ENCODE results near the gene SEPTIN1.

SEPTIN1 gene

GRCh38 chr16:30418350-30419181 is 36.2 kb upstream of the SEPTIN1 start:
- Histone ChIP-seq H3K9me3 (ENCODE audit: low read length) (no peaks in the 10 kb centered on the region), H3K27me3 (ENCODE audit: insufficient read depth, low read length) (no peaks in the 10 kb centered on the region), H3K4me3 (ENCODE audit: low read depth, low read length, poor library complexity, severe bottlenecking) (peak overlapping the region; percentile 54), H3K9ac (ENCODE audit: low read length) (peak overlapping the region; percentile 64), H3K4me1 (ENCODE audit: insufficient read depth, low read length, severe bottlenecking) (peaks cover 19% of the 10 kb centered on the region), H3K36me3 (ENCODE audit: insufficient read depth, low read length) (peaks cover 40% of the 10 kb centered on the region), H3K9me2 (ENCODE audit: low read depth, low read length) (no peaks in the 10 kb centered on the region), H2AFZ (ENCODE audit: low read length) (no peak overlapping the region), H3K79me2 (ENCODE audit: insufficient read depth, low read length) (no peaks in the 10 kb centered on the region), H3K27ac (ENCODE audit: low read depth, low read length, poor library complexity, severe bottlenecking) (peak overlapping the region; percentile 77), H3F3A (ENCODE audit: insufficient read depth, low read length) (no peaks in the 10 kb centered on the region), H4K20me1 (ENCODE audit: insufficient read depth, low read length) (no peaks in the 10 kb centered on the region), H3K4me2 (ENCODE audit: low read length) (peak overlapping the region; percentile 59)
- TF ChIP-seq, protein P1, sequence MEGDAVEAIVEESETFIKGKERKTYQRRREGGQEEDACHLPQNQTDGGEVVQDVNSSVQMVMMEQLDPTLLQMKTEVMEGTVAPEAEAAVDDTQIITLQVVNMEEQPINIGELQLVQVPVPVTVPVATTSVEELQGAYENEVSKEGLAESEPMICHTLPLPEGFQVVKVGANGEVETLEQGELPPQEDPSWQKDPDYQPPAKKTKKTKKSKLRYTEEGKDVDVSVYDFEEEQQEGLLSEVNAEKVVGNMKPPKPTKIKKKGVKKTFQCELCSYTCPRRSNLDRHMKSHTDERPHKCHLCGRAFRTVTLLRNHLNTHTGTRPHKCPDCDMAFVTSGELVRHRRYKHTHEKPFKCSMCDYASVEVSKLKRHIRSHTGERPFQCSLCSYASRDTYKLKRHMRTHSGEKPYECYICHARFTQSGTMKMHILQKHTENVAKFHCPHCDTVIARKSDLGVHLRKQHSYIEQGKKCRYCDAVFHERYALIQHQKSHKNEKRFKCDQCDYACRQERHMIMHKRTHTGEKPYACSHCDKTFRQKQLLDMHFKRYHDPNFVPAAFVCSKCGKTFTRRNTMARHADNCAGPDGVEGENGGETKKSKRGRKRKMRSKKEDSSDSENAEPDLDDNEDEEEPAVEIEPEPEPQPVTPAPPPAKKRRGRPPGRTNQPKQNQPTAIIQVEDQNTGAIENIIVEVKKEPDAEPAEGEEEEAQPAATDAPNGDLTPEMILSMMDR (IDR thresholded peaks at IDR 0.05; ENCODE audit: low read length), result no peak; the same call in 1 of the 2 replicates
- no peak for TF ChIP-seq EZH2 (IDR thresholded peaks at IDR 0.05; ENCODE audit: borderline replicate concordance, low read length)

GRCh38 chr16:30417529-30418349 is 35.4 kb upstream of the SEPTIN1 start:
- Histone ChIP-seq H3K4me3 (ENCODE audit: low read depth, low read length, poor library complexity, severe bottlenecking) (peak overlapping the region; percentile 54), H3K9me2 (ENCODE audit: low read depth, low read length) (no peaks in the 10 kb centered on the region), H3K4me2 (ENCODE audit: low read length) (peak overlapping the region; percentile 59), H3K9me3 (ENCODE audit: low read length) (no peaks in the 10 kb centered on the region), H3K4me1 (ENCODE audit: insufficient read depth, low read length, severe bottlenecking) (peaks cover 19% of the 10 kb centered on the region), H3K79me2 (ENCODE audit: insufficient read depth, low read length) (no peaks in the 10 kb centered on the region), H4K20me1 (ENCODE audit: insufficient read depth, low read length) (no peaks in the 10 kb centered on the region), H3K27ac (ENCODE audit: low read depth, low read length, poor library complexity, severe bottlenecking) (peak overlapping the region; percentile 77), H3K36me3 (ENCODE audit: insufficient read depth, low read length) (peaks cover 41% of the 10 kb centered on the region), H3F3A (ENCODE audit: insufficient read depth, low read length) (no peaks in the 10 kb centered on the region), H3K27me3 (ENCODE audit: insufficient read depth, low read length) (no peaks in the 10 kb centered on the region), H3K9ac (ENCODE audit: low read length) (peak overlapping the region; percentile 70), H2AFZ (ENCODE audit: low read length) (no peak overlapping the region)
- TF ChIP-seq, protein P1 (IDR thresholded peaks at IDR 0.05; ENCODE audit: low read length), result peak; percentile 37; the same call in 1 of the 2 replicates
- no peak for TF ChIP-seq EZH2 (IDR thresholded peaks at IDR 0.05; ENCODE audit: borderline replicate concordance, low read length)

DNA sequence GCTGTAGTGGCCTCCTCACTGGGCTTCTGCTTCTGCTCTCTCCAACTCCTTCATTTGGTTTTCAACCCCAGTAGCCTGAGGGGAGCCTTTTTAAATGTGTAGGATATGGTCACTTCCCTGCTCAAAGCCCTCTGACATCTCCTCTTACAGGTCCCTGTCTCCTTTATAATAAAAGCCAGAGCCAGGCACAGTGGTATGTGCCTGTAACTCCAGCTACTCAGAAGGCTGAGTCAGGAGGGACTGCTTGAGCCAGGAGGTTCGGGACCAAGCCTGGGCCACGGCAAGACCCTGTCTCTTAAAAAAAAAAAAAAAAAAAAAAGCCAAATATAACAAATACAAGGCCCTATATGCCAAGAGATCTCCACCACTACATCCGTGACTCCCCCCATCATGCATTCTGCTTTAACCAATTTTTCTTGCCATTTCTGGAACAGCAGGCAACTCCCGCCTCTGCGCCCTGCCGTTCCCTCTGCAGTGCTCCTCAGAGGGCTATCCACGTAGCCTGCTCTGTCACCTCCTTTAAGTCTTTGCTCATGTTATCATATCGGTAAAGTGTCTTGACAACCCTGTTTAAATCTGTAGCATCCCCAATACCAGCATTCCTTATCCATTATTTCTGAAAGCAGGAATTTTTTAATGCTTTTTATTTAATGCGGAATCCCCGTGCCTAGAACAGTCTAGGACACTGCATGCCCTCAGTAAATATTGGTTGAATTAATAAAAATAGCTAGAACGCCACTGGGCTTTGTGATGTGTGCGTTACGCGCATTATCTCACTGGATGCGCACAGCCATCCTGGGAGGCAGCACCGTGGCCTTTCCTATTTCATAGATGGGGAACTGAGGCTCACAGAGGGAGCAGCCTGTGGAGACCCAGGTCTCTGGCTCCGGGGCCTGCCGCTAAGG is 34.5 kb upstream of the SEPTIN1 start:
- Histone ChIP-seq H3K4me1 (ENCODE audit: insufficient read depth, low read length, severe bottlenecking) (peaks cover 19% of the 10 kb centered on the region), H3K9ac (ENCODE audit: low read length) (peak overlapping the region; percentile 70), H3K79me2 (ENCODE audit: insufficient read depth, low read length) (no peaks in the 10 kb centered on the region), H3K9me2 (ENCODE audit: low read depth, low read length) (no peaks in the 10 kb centered on the region), H4K20me1 (ENCODE audit: insufficient read depth, low read length) (no peaks in the 10 kb centered on the region), H3F3A (ENCODE audit: insufficient read depth, low read length) (no peaks in the 10 kb centered on the region), H2AFZ (ENCODE audit: low read length) (no peak overlapping the region), H3K4me3 (ENCODE audit: low read depth, low read length, poor library complexity, severe bottlenecking) (peak overlapping the region; percentile 54), H3K9me3 (ENCODE audit: low read length) (no peaks in the 10 kb centered on the region), H3K4me2 (ENCODE audit: low read length) (peak overlapping the region; percentile 59), H3K27ac (ENCODE audit: low read depth, low read length, poor library complexity, severe bottlenecking) (peak overlapping the region; percentile 26), H3K27me3 (ENCODE audit: insufficient read depth, low read length) (no peaks in the 10 kb centered on the region), H3K36me3 (ENCODE audit: insufficient read depth, low read length) (peaks cover 41% of the 10 kb centered on the region)
- TF ChIP-seq, protein P1 (IDR thresholded peaks at IDR 0.05; ENCODE audit: low read length), result no peak

All from OCI-LY1 (cell line).